Esophagus squamous epithelium (tissue), 4 donors: ENCODE measurements around the gene SUMO3.

ENCODE experiments used
- POLR2A ChIP-seq, 4 donors: fragments of 450-650 bp; IDR thresholded peaks; one replicate each; pipeline ENCODE4 v1.6.1; 2017; ENCODE audit warnings: antibody characterized with exemption in 4 of 4, mild to moderate bottlenecking in 4 of 4, moderate library complexity in 3 of 4
- TF ChIP-seq, protein P1 (sequence below), 6 experiments: fragments of 450-650 bp in 4 of 6; fragments of 200-600 bp in 2 of 6; sonication (generic) in 2 of 6; IDR thresholded peaks; one replicate each; pipeline ENCODE4 v1.5.1; 2016 to 2019; ENCODE audit warnings: antibody characterized with exemption in 6 of 6, mild to moderate bottlenecking in 4 of 6, moderate library complexity in 4 of 6

DNA sequence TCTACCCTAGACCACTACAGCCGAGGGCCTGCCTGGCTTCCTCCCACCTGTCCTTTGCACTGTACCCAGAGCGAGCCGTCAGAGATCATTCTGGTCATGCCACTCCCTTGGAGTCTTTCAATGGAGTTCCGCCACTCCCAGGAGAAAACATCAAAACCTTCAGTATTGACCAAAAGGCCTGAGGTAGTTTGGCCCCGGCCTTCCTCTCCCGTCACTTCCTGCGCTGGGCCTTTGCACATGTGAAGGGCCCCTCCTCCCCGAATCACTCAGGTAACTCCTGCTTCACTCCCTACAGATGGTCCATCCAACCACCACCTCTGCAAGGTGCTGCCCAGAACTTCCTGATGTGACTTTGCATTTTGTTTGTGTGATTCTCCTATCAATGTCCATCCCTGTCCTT is 42.9 kb downstream of the SUMO3 start:
- TF ChIP-seq, protein P1, sequence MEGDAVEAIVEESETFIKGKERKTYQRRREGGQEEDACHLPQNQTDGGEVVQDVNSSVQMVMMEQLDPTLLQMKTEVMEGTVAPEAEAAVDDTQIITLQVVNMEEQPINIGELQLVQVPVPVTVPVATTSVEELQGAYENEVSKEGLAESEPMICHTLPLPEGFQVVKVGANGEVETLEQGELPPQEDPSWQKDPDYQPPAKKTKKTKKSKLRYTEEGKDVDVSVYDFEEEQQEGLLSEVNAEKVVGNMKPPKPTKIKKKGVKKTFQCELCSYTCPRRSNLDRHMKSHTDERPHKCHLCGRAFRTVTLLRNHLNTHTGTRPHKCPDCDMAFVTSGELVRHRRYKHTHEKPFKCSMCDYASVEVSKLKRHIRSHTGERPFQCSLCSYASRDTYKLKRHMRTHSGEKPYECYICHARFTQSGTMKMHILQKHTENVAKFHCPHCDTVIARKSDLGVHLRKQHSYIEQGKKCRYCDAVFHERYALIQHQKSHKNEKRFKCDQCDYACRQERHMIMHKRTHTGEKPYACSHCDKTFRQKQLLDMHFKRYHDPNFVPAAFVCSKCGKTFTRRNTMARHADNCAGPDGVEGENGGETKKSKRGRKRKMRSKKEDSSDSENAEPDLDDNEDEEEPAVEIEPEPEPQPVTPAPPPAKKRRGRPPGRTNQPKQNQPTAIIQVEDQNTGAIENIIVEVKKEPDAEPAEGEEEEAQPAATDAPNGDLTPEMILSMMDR (IDR thresholded peaks at IDR 0.05) = no peak
- TF ChIP-seq POLR2A (IDR thresholded peaks at IDR 0.05) = no peak
